HepG2 (cell line): Measurements from ENCODE around the gene SLC19A3. TPM values are rescaled to one million over a fixed set of nuclear protein-coding genes. Genes with fewer than 3 reads are reported as not detected.
A peak's percentile ranks its signal among the peaks of the same experiment; 100 is the strongest.

Experiments
- BRF2 ChIP-seq: sonication (generic); formaldehyde crosslinking; IDR thresholded peaks from 2 replicates; pipeline ENCODE4 v1.8.1; 2022; ENCODE audit warnings: mild to moderate bottlenecking, missing genetic modification reagents
- ESRRA ChIP-seq: sonication (generic); formaldehyde crosslinking; IDR thresholded peaks from 2 replicates; pipeline ENCODE4 v1.5.1; 2020; ENCODE audit warnings: mild to moderate bottlenecking, low read depth, missing genetic modification reagents
- GATAD2A ChIP-seq: IDR thresholded peaks from 2 replicates; pipeline ENCODE4 v1.6.1; 2016
- HDAC1 ChIP-seq: sonication (generic); formaldehyde crosslinking; IDR thresholded peaks from 2 replicates; pipeline ENCODE4 v1.5.1; 2020; ENCODE audit warnings: mild to moderate bottlenecking, missing genetic modification reagents
- HDAC2 ChIP-seq: sonication (generic); formaldehyde crosslinking; IDR thresholded peaks from 2 replicates; pipeline ENCODE4 v1.4.0; 2020; ENCODE audit warnings: missing genetic modification reagents
- HMGXB4 ChIP-seq, 2 experiments: sonication (generic) in 1 of 2; formaldehyde crosslinking in 1 of 2; IDR thresholded peaks; 2 replicates each; pipeline versions ENCODE4 v1.4.0 to v1.6.1; 2018 to 2020; ENCODE audit warnings: missing genetic modification reagents in 2 of 2, borderline replicate concordance in 1 of 2, low read depth in 1 of 2, mild to moderate bottlenecking in 1 of 2, missing biosample characterization in 1 of 2
- NCOR1 ChIP-seq: fragments of 200-600 bp; sonication (generic); IDR thresholded peaks from 2 replicates; pipeline ENCODE4 v1.7.0; 2017; ENCODE audit warnings: antibody characterized with exemption, low read length, borderline replicate concordance
- REL ChIP-seq: sonication (generic); formaldehyde crosslinking; conservative IDR thresholded peaks from 2 replicates; pipeline ENCODE4 v1.8.0; 2022; ENCODE audit warnings: mild to moderate bottlenecking, missing genetic modification reagents, moderate library complexity
- TBP ChIP-seq: sonication (generic); formaldehyde crosslinking; IDR thresholded peaks from 2 replicates; pipeline ENCODE4 v1.5.0; 2020; ENCODE audit warnings: missing genetic modification reagents
- YEATS2 ChIP-seq: sonication (generic); formaldehyde crosslinking; IDR thresholded peaks from 2 replicates; pipeline ENCODE4 v1.4.0; 2020; ENCODE audit warnings: missing genetic modification reagents, borderline replicate concordance
- YY1 ChIP-seq: IDR thresholded peaks from 2 replicates; pipeline ENCODE4 v1.6.1; 2011; ENCODE audit warnings: low read length, low read depth, moderate library complexity, mild to moderate bottlenecking; ENCODE audit not compliant: insufficient read depth, insufficient replicate concordance
- ZKSCAN5 ChIP-seq: sonication (generic); formaldehyde crosslinking; IDR thresholded peaks from 2 replicates; pipeline ENCODE4 v1.5.1; 2020; ENCODE audit warnings: mild to moderate bottlenecking, missing genetic modification reagents
- ZNF274 ChIP-seq: sonication (generic); formaldehyde crosslinking; IDR thresholded peaks from 2 replicates; pipeline ENCODE4 v1.5.1; 2020; ENCODE audit warnings: mild to moderate bottlenecking, missing genetic modification reagents
- ZNF564 ChIP-seq: sonication (generic); formaldehyde crosslinking; IDR thresholded peaks from 2 replicates; pipeline ENCODE4 v1.8.1; 2023; ENCODE audit warnings: mild to moderate bottlenecking, missing genetic modification reagents
- ZNF772 ChIP-seq: sonication (generic); formaldehyde crosslinking; IDR thresholded peaks from 2 replicates; pipeline ENCODE4 v1.5.0; 2020; ENCODE audit warnings: mild to moderate bottlenecking, missing genetic modification reagents
- ZUFSP ChIP-seq: sonication (generic); formaldehyde crosslinking; IDR thresholded peaks from 2 replicates; pipeline ENCODE4 v1.9.0; 2021; ENCODE audit warnings: missing genetic modification reagents, mild to moderate bottlenecking, borderline replicate concordance
- polyA plus RNA-seq, 8 experiments: library from polyadenylated mRNA; depleted of rRNA in 3 of 8; stranded (reverse) in 7 of 8; unstranded in 1 of 8; fragments of >200 nt; fragmentation: Illumina TruSeq in 4 of 8; extraction: Trizol in 4 of 8; gene quantifications; 2 replicates each; pipeline versions ENCODE4 v1.2.1 to v1.2.3, GENCODE V29; 2011 to 2016; ENCODE audit warnings: low read depth in 4 of 8, missing spikeins in 1 of 8, mixed read lengths in 1 of 8; ENCODE audit not compliant: insufficient read depth in 1 of 8
- total RNA-seq, 5 experiments: library from RNA; depleted of rRNA; stranded (reverse); fragments of >200 nt; fragmentation: Illumina TruSeq; extraction: Trizol; gene quantifications; 2 replicates each; pipeline ENCODE4 v1.2.3, GENCODE V29; 2016; ENCODE audit warnings: low read depth in 1 of 5
- TF ChIP-seq, protein P1 (sequence below): sonication (generic); formaldehyde crosslinking; IDR thresholded peaks from 2 replicates; pipeline ENCODE4 v1.5.0; 2020; ENCODE audit warnings: mild to moderate bottlenecking, missing genetic modification reagents, borderline replicate concordance
- TF ChIP-seq, protein P2 (sequence below): sonication (generic); formaldehyde crosslinking; IDR thresholded peaks from 2 replicates; pipeline ENCODE4 v1.8.0; 2023; ENCODE audit warnings: mild to moderate bottlenecking, missing genetic modification reagents

SLC19A3 gene
- total and polyA plus RNA-seq, 2 of the 13 experiments (the other 11 are each of a cell fraction or from before 2014, with no cell fraction given) = 2.3 to 5.2 TPM

DNA sequence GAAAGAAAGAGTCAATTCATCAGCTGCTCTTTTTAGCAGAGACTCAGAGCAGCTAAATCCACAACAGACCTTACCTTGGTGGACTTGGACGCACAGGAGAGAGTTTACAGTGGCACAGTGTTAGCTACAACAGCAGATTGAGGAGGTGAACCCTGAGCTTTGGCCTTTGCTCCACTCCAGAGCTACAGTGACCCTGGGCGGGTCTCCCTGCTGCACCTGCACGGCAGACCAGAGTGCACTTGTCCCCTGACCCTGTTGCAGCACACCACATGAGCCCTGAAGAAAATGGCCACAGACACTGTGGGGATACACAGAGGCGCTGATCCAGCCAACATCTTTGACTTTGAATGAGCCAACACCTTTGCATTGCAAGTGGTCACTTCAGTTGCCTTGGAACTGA is 11.0 kb downstream of the SLC19A3 start (continued):
- TF ChIP-seq, protein P1, sequence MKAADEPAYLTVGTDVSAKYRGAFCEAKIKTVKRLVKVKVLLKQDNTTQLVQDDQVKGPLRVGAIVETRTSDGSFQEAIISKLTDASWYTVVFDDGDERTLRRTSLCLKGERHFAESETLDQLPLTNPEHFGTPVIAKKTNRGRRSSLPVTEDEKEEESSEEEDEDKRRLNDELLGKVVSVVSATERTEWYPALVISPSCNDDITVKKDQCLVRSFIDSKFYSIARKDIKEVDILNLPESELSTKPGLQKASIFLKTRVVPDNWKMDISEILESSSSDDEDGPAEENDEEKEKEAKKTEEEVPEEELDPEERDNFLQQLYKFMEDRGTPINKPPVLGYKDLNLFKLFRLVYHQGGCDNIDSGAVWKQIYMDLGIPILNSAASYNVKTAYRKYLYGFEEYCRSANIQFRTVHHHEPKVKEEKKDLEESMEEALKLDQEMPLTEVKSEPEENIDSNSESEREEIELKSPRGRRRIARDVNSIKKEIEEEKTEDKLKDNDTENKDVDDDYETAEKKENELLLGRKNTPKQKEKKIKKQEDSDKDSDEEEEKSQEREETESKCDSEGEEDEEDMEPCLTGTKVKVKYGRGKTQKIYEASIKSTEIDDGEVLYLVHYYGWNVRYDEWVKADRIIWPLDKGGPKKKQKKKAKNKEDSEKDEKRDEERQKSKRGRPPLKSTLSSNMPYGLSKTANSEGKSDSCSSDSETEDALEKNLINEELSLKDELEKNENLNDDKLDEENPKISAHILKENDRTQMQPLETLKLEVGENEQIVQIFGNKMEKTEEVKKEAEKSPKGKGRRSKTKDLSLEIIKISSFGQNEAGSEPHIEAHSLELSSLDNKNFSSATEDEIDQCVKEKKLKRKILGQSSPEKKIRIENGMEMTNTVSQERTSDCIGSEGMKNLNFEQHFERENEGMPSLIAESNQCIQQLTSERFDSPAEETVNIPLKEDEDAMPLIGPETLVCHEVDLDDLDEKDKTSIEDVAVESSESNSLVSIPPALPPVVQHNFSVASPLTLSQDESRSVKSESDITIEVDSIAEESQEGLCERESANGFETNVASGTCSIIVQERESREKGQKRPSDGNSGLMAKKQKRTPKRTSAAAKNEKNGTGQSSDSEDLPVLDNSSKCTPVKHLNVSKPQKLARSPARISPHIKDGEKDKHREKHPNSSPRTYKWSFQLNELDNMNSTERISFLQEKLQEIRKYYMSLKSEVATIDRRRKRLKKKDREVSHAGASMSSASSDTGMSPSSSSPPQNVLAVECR (CRISPR knock-in tag) = peak; percentile 60; the same call in 1 of the 2 replicates
- TF ChIP-seq NCOR1 (peak; percentile 92), ZUFSP (CRISPR knock-in tag) (0 out of 2 replicates have a peak, but pooled peaks have one; percentile 15), HMGXB4 (CRISPR knock-in tag; IDR thresholded peaks at IDR 0.05; ENCODE audit: borderline replicate concordance in 1 of 2, low read depth in 1 of 2) (peak in 1 of 2 experiments; percentile 35; a peak in 1 of 4 replicates), ZNF772 (CRISPR knock-in tag) (0 out of 2 replicates have a peak, but pooled peaks have one; percentile 58), REL (CRISPR knock-in tag) (no peak), GATAD2A (CRISPR knock-in tag) (peak; percentile 45; the same call in 1 of the 2 replicates), HDAC2 (CRISPR knock-in tag) (peak; percentile 78), ZNF564 (CRISPR knock-in tag) (0 out of 2 replicates have a peak, but pooled peaks have one; percentile 62), BRF2 (CRISPR knock-in tag) (no peak), ESRRA (CRISPR knock-in tag) (peak; percentile 96), YY1 (peak; percentile 47), HDAC1 (CRISPR knock-in tag) (peak; percentile 90), ZNF274 (CRISPR knock-in tag) (0 out of 2 replicates have a peak, but pooled peaks have one; percentile 38), YEATS2 (CRISPR knock-in tag) (0 out of 2 replicates have a peak, but pooled peaks have one; percentile 17), ZKSCAN5 (peak; percentile 96), TBP (CRISPR knock-in tag) (no peak)
- TF ChIP-seq, protein P2, sequence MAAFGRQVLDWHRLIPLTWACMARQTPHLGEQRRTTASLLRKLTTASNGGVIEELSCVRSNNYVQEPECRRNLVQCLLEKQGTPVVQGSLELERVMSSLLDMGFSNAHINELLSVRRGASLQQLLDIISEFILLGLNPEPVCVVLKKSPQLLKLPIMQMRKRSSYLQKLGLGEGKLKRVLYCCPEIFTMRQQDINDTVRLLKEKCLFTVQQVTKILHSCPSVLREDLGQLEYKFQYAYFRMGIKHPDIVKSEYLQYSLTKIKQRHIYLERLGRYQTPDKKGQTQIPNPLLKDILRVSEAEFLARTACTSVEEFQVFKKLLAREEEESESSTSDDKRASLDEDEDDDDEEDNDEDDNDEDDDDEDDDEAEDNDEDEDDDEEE (CRISPR knock-in tag) = no peak
